ENCODE data around the gene HNRNPA3. TPM values are rescaled to one million over a fixed set of nuclear protein-coding genes. Genes with fewer than 3 reads are reported as not detected.

Gene HNRNPA3
- total RNA-seq, 3 donors from 2014 or later (not counting 1 experiment from before 2014, with no cell fraction given) = 223 to 298 (median 289) TPM

DNA sequence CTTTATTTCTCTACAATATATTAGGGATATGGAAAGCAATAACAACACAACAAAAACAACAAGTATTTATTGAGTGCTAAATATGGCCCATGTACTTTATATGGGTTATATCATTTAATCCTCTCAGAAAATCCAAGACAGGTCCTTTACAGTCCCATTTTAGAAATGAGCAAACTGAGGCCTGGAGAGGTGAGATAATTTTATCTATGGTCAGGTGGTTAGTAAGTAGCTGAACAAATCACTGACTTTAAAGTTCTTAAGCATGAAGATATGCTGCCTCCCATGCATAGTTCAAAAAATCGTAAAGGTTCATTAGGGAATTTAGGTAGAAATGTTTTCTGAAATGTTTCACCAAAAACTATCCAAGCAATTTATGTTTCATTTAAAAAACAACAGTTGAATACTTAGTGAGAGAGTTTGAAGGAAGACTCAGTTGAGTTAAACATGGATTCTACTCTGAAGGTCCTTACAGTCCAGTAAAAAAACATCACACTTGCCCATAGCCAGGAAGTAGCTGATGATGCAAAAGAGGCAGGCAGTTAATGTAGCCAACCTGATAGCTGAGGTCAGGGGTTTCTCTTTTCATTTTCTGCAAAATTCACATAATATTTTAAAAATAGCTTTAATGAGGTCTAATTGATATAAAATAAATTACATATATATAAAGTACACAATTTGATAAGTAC, 59.5 kb downstream of the HNRNPA3 start:
- no peak for DNase-seq
- H3K36me3 Mint-ChIP-seq = no peaks in the 10 kb centered on the region
- H3K4me1 ChIP-seq (ENCODE audit: control insufficient read depth, insufficient read depth, low read length) = no peaks in the 10 kb centered on the region
- intact Hi-C loops (cut with micrococcal nuclease) = no loop called here
- no peak overlapping the region for H3K27ac Mint-ChIP-seq
- H3K27ac ChIP-seq (ENCODE audit: low read length) = no peak overlapping the region
- ATAC-seq = no peak
- H3K4me3 Mint-ChIP-seq = no peak overlapping the region
- no peaks in the 10 kb centered on the region for H3K4me1 Mint-ChIP-seq
- no peak overlapping the region for H3K4me3 ChIP-seq (ENCODE audit: low read length)
- H3K27me3 ChIP-seq (ENCODE audit: control insufficient read depth, insufficient read depth, low read length) = no peaks in the 10 kb centered on the region
- WGBS (ENCODE audit: insufficient coverage) = no CpG with 5 or more reads among the region's 1 CpG
- H3K27me3 Mint-ChIP-seq (ENCODE audit: low read depth in 2 of 2) = no peaks in the 10 kb centered on the region
- H3K9me3 Mint-ChIP-seq = no peaks in the 10 kb centered on the region
- TF ChIP-seq, protein P1, sequence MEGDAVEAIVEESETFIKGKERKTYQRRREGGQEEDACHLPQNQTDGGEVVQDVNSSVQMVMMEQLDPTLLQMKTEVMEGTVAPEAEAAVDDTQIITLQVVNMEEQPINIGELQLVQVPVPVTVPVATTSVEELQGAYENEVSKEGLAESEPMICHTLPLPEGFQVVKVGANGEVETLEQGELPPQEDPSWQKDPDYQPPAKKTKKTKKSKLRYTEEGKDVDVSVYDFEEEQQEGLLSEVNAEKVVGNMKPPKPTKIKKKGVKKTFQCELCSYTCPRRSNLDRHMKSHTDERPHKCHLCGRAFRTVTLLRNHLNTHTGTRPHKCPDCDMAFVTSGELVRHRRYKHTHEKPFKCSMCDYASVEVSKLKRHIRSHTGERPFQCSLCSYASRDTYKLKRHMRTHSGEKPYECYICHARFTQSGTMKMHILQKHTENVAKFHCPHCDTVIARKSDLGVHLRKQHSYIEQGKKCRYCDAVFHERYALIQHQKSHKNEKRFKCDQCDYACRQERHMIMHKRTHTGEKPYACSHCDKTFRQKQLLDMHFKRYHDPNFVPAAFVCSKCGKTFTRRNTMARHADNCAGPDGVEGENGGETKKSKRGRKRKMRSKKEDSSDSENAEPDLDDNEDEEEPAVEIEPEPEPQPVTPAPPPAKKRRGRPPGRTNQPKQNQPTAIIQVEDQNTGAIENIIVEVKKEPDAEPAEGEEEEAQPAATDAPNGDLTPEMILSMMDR (IDR thresholded peaks at IDR 0.05) = no peak
- no peaks in the 10 kb centered on the region for H3K36me3 ChIP-seq (ENCODE audit: control insufficient read depth, insufficient read depth, low read length)
- H3K9me3 ChIP-seq (ENCODE audit: control insufficient read depth, insufficient read depth, low read length) = no peaks in the 10 kb centered on the region

- H3K9me3 Mint-ChIP-seq = no peaks in the 10 kb centered on the region
- WGBS (ENCODE audit: insufficient coverage) = 54% methylated on average over 1 of the region's 2 CpGs
- DNase-seq = no peak
- ATAC-seq = no peak
- no peak overlapping the region for H3K4me3 ChIP-seq (ENCODE audit: low read length)
- H3K27ac ChIP-seq (ENCODE audit: low read length) = no peak overlapping the region
- no peak overlapping the region for H3K27ac Mint-ChIP-seq
- H3K4me1 ChIP-seq (ENCODE audit: control insufficient read depth, insufficient read depth, low read length) = no peaks in the 10 kb centered on the region
- H3K27me3 Mint-ChIP-seq (ENCODE audit: low read depth in 2 of 2) = no peaks in the 10 kb centered on the region
- H3K4me3 Mint-ChIP-seq = no peak overlapping the region
- H3K4me1 Mint-ChIP-seq = no peaks in the 10 kb centered on the region
- H3K36me3 ChIP-seq (ENCODE audit: control insufficient read depth, insufficient read depth, low read length) = no peaks in the 10 kb centered on the region
- H3K36me3 Mint-ChIP-seq = no peaks in the 10 kb centered on the region
- H3K9me3 ChIP-seq (ENCODE audit: control insufficient read depth, insufficient read depth, low read length) = no peaks in the 10 kb centered on the region
- intact Hi-C loops (cut with micrococcal nuclease) = no loop called here
- TF ChIP-seq, protein P1 (IDR thresholded peaks at IDR 0.05) = no peak
- H3K27me3 ChIP-seq (ENCODE audit: control insufficient read depth, insufficient read depth, low read length) = no peaks in the 10 kb centered on the region
These were observed 60.2 kb downstream of the HNRNPA3 start for GRCh38 chr2:177272765-177273164.

- H3K27ac ChIP-seq (ENCODE audit: low read length) = no peak overlapping the region
- 100% methylated on average over 2 of the region's 3 CpGs for WGBS (ENCODE audit: insufficient coverage)
- H3K4me1 ChIP-seq (ENCODE audit: control insufficient read depth, insufficient read depth, low read length) = no peaks in the 10 kb centered on the region
- H3K36me3 Mint-ChIP-seq = no peaks in the 10 kb centered on the region
- intact Hi-C loops (cut with micrococcal nuclease) = no loop called here
- TF ChIP-seq, protein P1 (IDR thresholded peaks at IDR 0.05) = no peak
- H3K27me3 Mint-ChIP-seq (ENCODE audit: low read depth in 2 of 2) = no peaks in the 10 kb centered on the region
- DNase-seq (no peak), ATAC-seq (no peak)
- no peaks in the 10 kb centered on the region for H3K27me3 ChIP-seq (ENCODE audit: control insufficient read depth, insufficient read depth, low read length)
- no peaks in the 10 kb centered on the region for H3K36me3 ChIP-seq (ENCODE audit: control insufficient read depth, insufficient read depth, low read length)
- H3K4me3 Mint-ChIP-seq = no peak overlapping the region
- no peaks in the 10 kb centered on the region for H3K9me3 Mint-ChIP-seq
- H3K27ac Mint-ChIP-seq = no peak overlapping the region
- no peaks in the 10 kb centered on the region for H3K9me3 ChIP-seq (ENCODE audit: control insufficient read depth, insufficient read depth, low read length)
- no peaks in the 10 kb centered on the region for H3K4me1 Mint-ChIP-seq
- no peak overlapping the region for H3K4me3 ChIP-seq (ENCODE audit: low read length)
These were observed 60.8 kb downstream of the HNRNPA3 start for GRCh38 chr2:177273408-177273807.

Other genes starting within 250 kb of the HNRNPA3 start
- 10 to 100 TPM; 76.0 to 99.8 (median 84.6) TPM for gene NFE2L2, start 51.9 kb downstream of the HNRNPA3 start, total RNA-seq
- 10 to 100 TPM; 27.4 to 36.0 (median 35.6) TPM for gene AGPS, start 180.0 kb downstream of the HNRNPA3 start, total RNA-seq

All from natural killer cell (primary cell).